Activated B cell treated with CpG ODN at 0.5 μM for 24 hours (primary cell): ENCODE measurements around the gene DMRTB1. TPM values are rescaled to one million over a fixed set of nuclear protein-coding genes. Genes with fewer than 3 reads are reported as not detected.
"Not testable (repeated sequence)": the region's sequence is repeated elsewhere in the genome, so short reads cannot be mapped to it uniquely, and the experiment has no call there.

Source experiments
- ATAC-seq: fragments of 200-7000 bp; cut with Tn5 transposase; one replicate; pipeline ENCODE4 v1.10.0; 2021; ENCODE audit warnings: low read depth, mild to moderate bottlenecking, moderate library complexity
- CTCF ChIA-PET: fragments of 350-600 bp; sonication (Branson Sonifier 250); formaldehyde crosslinking; loops from one replicate; lab custom pipeline; 2021; ENCODE audit warnings: antibody characterized with exemption; lab: Charles Lee
- POLR2A ChIA-PET: fragments of 350-600 bp; sonication (Branson Sonifier 250); formaldehyde crosslinking; loops from one replicate; lab custom pipeline; 2021; ENCODE audit warnings: antibody characterized with exemption; lab: Charles Lee
- DNase-seq: peaks from one replicate; pipeline ENCODE4 v3.0.0; 2022
- H3K27ac Mint-ChIP-seq: one replicate; pipeline ENCODE4 v1.8.0; 2020; ENCODE audit warnings: mixed read lengths
- H3K27me3 Mint-ChIP-seq: one replicate; pipeline ENCODE4 v1.8.0; 2021; ENCODE audit warnings: mixed read lengths
- H3K36me3 Mint-ChIP-seq: one replicate; pipeline ENCODE4 v1.8.0; 2021; ENCODE audit warnings: low read depth, mixed read lengths
- H3K4me1 Mint-ChIP-seq: one replicate; pipeline ENCODE4 v1.8.0; 2021; ENCODE audit warnings: mixed read lengths
- H3K4me3 Mint-ChIP-seq: one replicate; pipeline ENCODE4 v1.8.0; 2020; ENCODE audit warnings: mild to moderate bottlenecking, mixed read lengths
- H3K9me3 Mint-ChIP-seq: one replicate; pipeline ENCODE4 v1.8.0; 2020; ENCODE audit warnings: mixed read lengths
- intact Hi-C: fragments of 100-400 bp; cut with micrococcal nuclease; formaldehyde crosslinking; loops from one replicate; pipeline ENCODE4 v1.15.1; 2024
- total RNA-seq: library from RNA; stranded (reverse); gene quantifications from 2 replicates; pipeline ENCODE4 v1.2.3, GENCODE V29; 2022
- TF ChIP-seq, protein P1 (sequence below): fragments of 200-600 bp; IDR thresholded peaks from one replicate; pipeline ENCODE4 v1.8.0; 2022; ENCODE audit warnings: antibody characterized with exemption, mild to moderate bottlenecking

DMRTB1 gene
- total RNA-seq, 1 donor from 2014 or later = not detected

DNA sequence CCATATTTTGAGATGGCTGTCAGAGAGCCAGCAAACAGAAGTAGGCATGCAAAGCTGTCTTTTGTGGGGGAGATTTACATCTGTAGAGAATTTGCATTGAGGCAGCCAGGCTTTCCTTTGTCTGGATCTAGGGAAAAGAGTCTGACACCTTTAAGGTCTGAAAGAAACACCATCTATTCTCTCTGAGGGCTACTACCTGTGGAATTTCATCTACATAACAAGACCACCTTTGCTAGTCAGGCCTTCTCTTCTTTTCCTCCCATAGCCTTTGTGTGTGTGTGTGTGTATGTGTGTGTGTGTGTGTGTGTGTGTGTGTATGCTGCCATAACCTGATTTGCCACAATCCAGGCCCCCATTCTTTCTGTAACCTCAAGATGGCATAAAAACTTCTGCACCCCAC, 28.4 kb upstream of the DMRTB1 start:
- DNase-seq (no peak), ATAC-seq (no peak)
- CTCF ChIA-PET = no interaction called here
- Mint-ChIP-seq H3K4me3 (no peak overlapping the region), H3K9me3 (peaks cover 3% of the 10 kb centered on the region), H3K36me3 (no peaks in the 10 kb centered on the region), H3K4me1 (no peaks in the 10 kb centered on the region), H3K27ac (no peak overlapping the region), H3K27me3 (peaks cover 22% of the 10 kb centered on the region)
- TF ChIP-seq, protein P1, sequence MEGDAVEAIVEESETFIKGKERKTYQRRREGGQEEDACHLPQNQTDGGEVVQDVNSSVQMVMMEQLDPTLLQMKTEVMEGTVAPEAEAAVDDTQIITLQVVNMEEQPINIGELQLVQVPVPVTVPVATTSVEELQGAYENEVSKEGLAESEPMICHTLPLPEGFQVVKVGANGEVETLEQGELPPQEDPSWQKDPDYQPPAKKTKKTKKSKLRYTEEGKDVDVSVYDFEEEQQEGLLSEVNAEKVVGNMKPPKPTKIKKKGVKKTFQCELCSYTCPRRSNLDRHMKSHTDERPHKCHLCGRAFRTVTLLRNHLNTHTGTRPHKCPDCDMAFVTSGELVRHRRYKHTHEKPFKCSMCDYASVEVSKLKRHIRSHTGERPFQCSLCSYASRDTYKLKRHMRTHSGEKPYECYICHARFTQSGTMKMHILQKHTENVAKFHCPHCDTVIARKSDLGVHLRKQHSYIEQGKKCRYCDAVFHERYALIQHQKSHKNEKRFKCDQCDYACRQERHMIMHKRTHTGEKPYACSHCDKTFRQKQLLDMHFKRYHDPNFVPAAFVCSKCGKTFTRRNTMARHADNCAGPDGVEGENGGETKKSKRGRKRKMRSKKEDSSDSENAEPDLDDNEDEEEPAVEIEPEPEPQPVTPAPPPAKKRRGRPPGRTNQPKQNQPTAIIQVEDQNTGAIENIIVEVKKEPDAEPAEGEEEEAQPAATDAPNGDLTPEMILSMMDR = no peak
- POLR2A ChIA-PET = no interaction called here
- intact Hi-C loops = no loop called here

DNA sequence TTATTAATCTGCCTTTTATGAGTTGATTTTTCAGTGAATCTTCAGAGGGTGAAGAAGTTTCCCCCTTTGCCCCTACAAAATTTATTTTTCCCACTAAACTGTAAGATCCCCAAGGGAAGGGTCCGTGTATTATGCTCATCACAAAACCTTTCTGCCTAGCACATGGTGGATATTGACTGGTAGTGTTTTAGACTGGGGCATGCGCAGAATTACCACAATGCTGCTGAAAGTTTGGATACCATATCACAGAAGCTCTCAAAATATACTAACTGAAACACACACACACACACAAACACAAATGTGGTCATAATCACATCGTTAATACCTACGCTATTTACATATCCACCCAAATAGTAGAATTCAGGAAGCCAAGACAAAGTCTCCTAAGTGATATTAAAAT, 28.0 kb upstream of the DMRTB1 start:
- intact Hi-C loops = no loop called here
- TF ChIP-seq, protein P1 = no peak
- POLR2A ChIA-PET = no interaction called here
- Mint-ChIP-seq H3K27me3 (peaks cover 22% of the 10 kb centered on the region), H3K4me3 (no peak overlapping the region), H3K27ac (no peak overlapping the region), H3K9me3 (peaks cover 3% of the 10 kb centered on the region), H3K36me3 (no peaks in the 10 kb centered on the region), H3K4me1 (no peaks in the 10 kb centered on the region)
- DNase-seq (no peak), ATAC-seq (no peak)
- CTCF ChIA-PET = no interaction called here

DNA sequence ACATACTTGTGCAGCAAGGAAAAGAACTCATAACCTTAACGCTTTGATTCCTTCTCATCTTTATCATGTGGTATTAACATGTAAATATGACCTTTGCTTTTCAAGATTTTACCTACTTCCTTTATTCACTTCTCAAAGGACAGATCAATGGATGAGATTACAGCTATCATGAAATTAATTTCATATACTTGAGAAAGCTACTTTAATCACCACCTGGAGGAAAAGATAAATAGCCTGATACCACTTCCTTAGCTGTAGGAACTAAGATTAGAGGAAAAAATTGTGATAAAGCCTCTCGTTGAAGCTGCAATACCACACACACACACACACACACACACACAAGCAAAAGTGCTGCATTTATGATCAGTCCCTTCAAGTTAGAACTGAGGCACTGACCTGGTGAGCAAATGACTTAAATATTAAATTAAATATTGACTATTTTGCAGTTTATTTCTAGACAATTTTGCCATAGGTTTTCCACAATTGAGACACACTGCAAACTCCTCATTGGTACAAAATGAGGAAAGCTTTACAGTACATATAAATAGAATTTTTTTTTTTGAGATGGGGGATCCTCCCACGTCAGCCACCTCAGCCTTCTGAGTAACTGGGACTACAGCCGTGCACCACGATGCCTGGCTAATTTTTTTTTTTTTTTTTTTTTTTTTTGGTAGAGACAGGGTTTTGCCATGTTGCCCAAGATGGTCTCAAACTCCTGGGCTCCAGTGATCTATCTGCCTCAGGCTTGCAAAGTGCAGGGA, 27.2 kb upstream of the DMRTB1 start:
- TF ChIP-seq, protein P1 = no peak
- intact Hi-C loops = loop anchor here (1.0 kb wide), 1 partner anchor 12 kb away; no protein-coding TSS in a partner anchor
- ChIA-PET POLR2A (no interaction called here), CTCF (no interaction called here)
- Mint-ChIP-seq H3K9me3 (peaks cover 3% of the 10 kb centered on the region), H3K27me3 (peaks cover 18% of the 10 kb centered on the region), H3K4me1 (no peaks in the 10 kb centered on the region), H3K4me3 (no peak overlapping the region), H3K36me3 (no peaks in the 10 kb centered on the region), H3K27ac (no peak overlapping the region)
- DNase-seq = no peak
- ATAC-seq = no peak

DNA sequence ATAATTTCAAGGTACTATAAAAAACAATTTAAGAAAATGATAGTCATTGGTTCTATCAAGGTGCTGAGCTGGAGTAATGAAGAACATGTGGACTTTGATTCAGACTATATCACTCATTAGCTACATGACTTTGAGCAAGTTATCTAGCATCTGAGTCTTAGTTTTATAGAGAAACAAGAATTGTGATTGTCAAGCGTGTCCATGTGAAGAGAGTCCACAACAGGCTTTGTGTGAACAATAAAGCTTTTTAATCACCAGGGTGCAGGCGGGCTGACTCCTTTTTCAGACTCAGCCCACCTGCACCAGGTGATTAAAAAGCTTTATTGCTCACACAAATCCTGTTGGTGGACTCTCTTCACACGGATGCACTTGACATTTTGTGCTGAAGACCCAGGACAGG, 26.6 kb upstream of the DMRTB1 start:
- Mint-ChIP-seq H3K27me3 (peaks cover 18% of the 10 kb centered on the region), H3K27ac (no peak overlapping the region), H3K4me1 (no peaks in the 10 kb centered on the region), H3K9me3 (peaks cover 3% of the 10 kb centered on the region), H3K4me3 (no peak overlapping the region), H3K36me3 (no peaks in the 10 kb centered on the region)
- no peak for ATAC-seq
- intact Hi-C loops = loop anchor here (1.0 kb wide), 1 partner anchor 12 kb away; no protein-coding TSS in a partner anchor
- DNase-seq = no peak
- CTCF ChIA-PET = no interaction called here
- TF ChIP-seq, protein P1 = no peak
- POLR2A ChIA-PET = no interaction called here

DNA sequence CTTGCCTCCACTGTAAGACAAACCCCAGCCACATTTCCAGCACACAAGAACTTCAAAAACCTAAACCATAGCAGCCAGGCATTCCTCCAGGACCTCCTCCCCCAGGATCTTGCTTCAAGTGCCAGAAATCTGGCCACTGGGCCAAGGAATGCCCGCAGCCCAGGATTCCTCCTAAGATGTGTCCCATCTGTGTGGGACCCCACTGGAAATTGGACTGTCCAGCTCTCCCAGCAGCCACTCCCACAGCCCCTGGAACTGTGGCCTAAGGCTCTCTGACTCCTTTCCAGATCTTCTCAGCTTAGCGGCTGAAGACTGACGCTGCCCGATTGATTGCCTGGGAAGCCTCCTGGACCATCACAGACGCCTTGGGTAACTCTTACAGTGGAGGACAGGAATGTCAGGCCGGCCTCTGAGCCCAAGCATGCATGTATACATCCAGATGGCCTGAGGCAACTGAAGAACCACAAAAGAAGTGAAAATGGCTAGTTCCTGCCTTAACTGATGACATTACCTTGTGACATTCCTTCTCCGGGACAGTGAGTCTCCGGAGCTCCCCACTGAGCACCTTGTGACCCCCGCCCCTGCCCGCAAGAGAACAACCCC, 24.7 kb upstream of the DMRTB1 start:
- DNase-seq, H3K36me3 Mint-ChIP-seq, H3K4me3 Mint-ChIP-seq, POLR2A ChIA-PET, H3K9me3 Mint-ChIP-seq, ATAC-seq, H3K4me1 Mint-ChIP-seq, intact Hi-C loops, CTCF ChIA-PET, H3K27ac Mint-ChIP-seq: not testable (repeated sequence)
- H3K27me3 Mint-ChIP-seq = peaks cover 18% of the 10 kb centered on the region
